Measurements from ENCODE around the gene SYNGR3. TPM values are rescaled to one million over a fixed set of nuclear protein-coding genes. Genes with fewer than 3 reads are reported as not detected.

SYNGR3 gene
- polyA plus RNA-seq, 3 donors: 0.20 to 0.29 TPM; not detected in 1

GRCh38 chr16:2022723-2023091 lies 32.9 kb downstream of the SYNGR3 start:
- Histone ChIP-seq H3K4me3 (replicated peaks in 1 of 3; ENCODE audit: low read depth in 2 of 3, low read length in 3 of 3) (peak overlapping the region in 2 of 3 experiments; percentile 17 to 72), H3K27ac (ENCODE audit: low read depth in 1 of 2, low read length in 2 of 2) (no peak overlapping the region), H3K27me3 (ENCODE audit: control insufficient read depth in 2 of 2, insufficient read depth in 2 of 2, low read length in 2 of 2) (peaks cover 23 to 58% of the 10 kb centered on the region in 2 donors), H3K79me2 (ENCODE audit: insufficient read depth, low read length) (no peaks in the 10 kb centered on the region), H3K9ac (ENCODE audit: insufficient read depth, low read length, poor library complexity, severe bottlenecking) (peak overlapping the region; percentile 24), H3K9me3 (replicated peaks in 1 of 2; ENCODE audit: control insufficient read depth in 1 of 2, insufficient read depth in 1 of 2, low read length in 2 of 2) (peaks cover 0 to 4% of the 10 kb centered on the region in 2 donors), H3K4me2 (replicated peaks; ENCODE audit: extremely low read depth, low read length, poor library complexity, severe bottlenecking) (peak overlapping the region; percentile 80), H3K4me1 (ENCODE audit: control insufficient read depth in 1 of 2, insufficient read depth in 2 of 2, low read length in 2 of 2) (peaks cover 15 to 32% of the 10 kb centered on the region in 2 donors), H2AFZ (ENCODE audit: insufficient read depth, low read depth, low read length, poor library complexity, severe bottlenecking) (peak overlapping the region; percentile 81), H3K36me3 (replicated peaks in 1 of 2; ENCODE audit: control insufficient read depth in 1 of 2, insufficient read depth in 2 of 2, low read length in 2 of 2) (no peaks in the 10 kb centered on the region), H4K20me1 (ENCODE audit: insufficient read depth, low read length) (no peaks in the 10 kb centered on the region)
- H3K9me3 Mint-ChIP-seq: peaks cover 3 to 21% (median 11%) of the 10 kb centered on the region in 7 donors
- peak in 2 of 3 donors; percentile 30 to 37 for DNase-seq
- intact Hi-C loops (cut with micrococcal nuclease): loop anchor here in 1 of 2 donors (5.0 kb wide), 1 partner anchor 130 kb away; no protein-coding TSS in a partner anchor
- peaks cover 45 to 80% (median 71%) of the 10 kb centered on the region in 3 donors for H3K27me3 Mint-ChIP-seq (ENCODE audit: low read depth in 3 of 3)
- TF ChIP-seq CTCF (IDR thresholded peaks at IDR 0.05): no peak
- peaks cover 23% of the 10 kb centered on the region for H3K4me1 Mint-ChIP-seq
- H3K4me3 Mint-ChIP-seq: peak overlapping the region; percentile 80 to 84
- peak overlapping the region in 1 of 7 donors; percentile 66 for H3K27ac Mint-ChIP-seq
- WGBS (ENCODE audit: insufficient coverage): 2% methylated on average over 13 of the region's 14 CpGs
- peaks cover 5 to 6% of the 10 kb centered on the region in 2 donors for H3K36me3 Mint-ChIP-seq

- no peaks in the 10 kb centered on the region for H4K20me1 ChIP-seq (ENCODE audit: insufficient read depth, low read length)
- peak overlapping the region; percentile 24 for H3K9ac ChIP-seq (ENCODE audit: insufficient read depth, low read length, poor library complexity, severe bottlenecking)
- Mint-ChIP-seq H3K9me3 (peaks cover 3 to 23% (median 11%) of the 10 kb centered on the region in 7 donors), H3K27me3 (ENCODE audit: low read depth in 3 of 3) (peaks cover 52 to 80% (median 72%) of the 10 kb centered on the region in 3 donors), H3K4me3 (peak overlapping the region; percentile 80 to 92), H3K4me1 (peaks cover 23% of the 10 kb centered on the region), H3K27ac (peak overlapping the region in 3 of 7 donors; percentile 68 to 89 (median 87)), H3K36me3 (peaks cover 5 to 6% of the 10 kb centered on the region in 2 donors)
- intact Hi-C loops (cut with micrococcal nuclease): loop anchor here in 1 of 2 donors (5.0 kb wide), 1 partner anchor 129 kb away; no protein-coding TSS in a partner anchor
- peak overlapping the region; percentile 5 to 72 (median 47) for H3K4me3 ChIP-seq (replicated peaks in 1 of 3; ENCODE audit: low read depth in 2 of 3, low read length in 3 of 3)
- H3K9me3 ChIP-seq (replicated peaks in 1 of 2; ENCODE audit: control insufficient read depth in 1 of 2, insufficient read depth in 1 of 2, low read length in 2 of 2): peaks cover 0 to 9% of the 10 kb centered on the region in 2 donors
- H3K4me2 ChIP-seq (replicated peaks; ENCODE audit: extremely low read depth, low read length, poor library complexity, severe bottlenecking): peak overlapping the region; percentile 80
- DNase-seq: peak; percentile 87 to 91 (median 89)
- peak overlapping the region; percentile 81 for H2AFZ ChIP-seq (ENCODE audit: insufficient read depth, low read depth, low read length, poor library complexity, severe bottlenecking)
- TF ChIP-seq CTCF (IDR thresholded peaks at IDR 0.05): peak; percentile 95
- H3K79me2 ChIP-seq (ENCODE audit: insufficient read depth, low read length): no peaks in the 10 kb centered on the region
- H3K27me3 ChIP-seq (ENCODE audit: control insufficient read depth in 2 of 2, insufficient read depth in 2 of 2, low read length in 2 of 2): peaks cover 23 to 63% of the 10 kb centered on the region in 2 donors
- 14% methylated on average over 38 of the region's 53 CpGs for WGBS (ENCODE audit: insufficient coverage)
- H3K4me1 ChIP-seq (ENCODE audit: control insufficient read depth in 1 of 2, insufficient read depth in 2 of 2, low read length in 2 of 2): peaks cover 15 to 32% of the 10 kb centered on the region in 2 donors
- peak overlapping the region in 1 of 2 donors; percentile 9 for H3K27ac ChIP-seq (ENCODE audit: low read depth in 1 of 2, low read length in 2 of 2)
- no peaks in the 10 kb centered on the region for H3K36me3 ChIP-seq (replicated peaks in 1 of 2; ENCODE audit: control insufficient read depth in 1 of 2, insufficient read depth in 2 of 2, low read length in 2 of 2)
Measured at GRCh38 chr16:2023092-2024031, 33.6 kb downstream of the SYNGR3 start.

All from CD14-positive monocyte (primary cell).